Measurements from ENCODE around the gene ZBED2.

ZBED2 gene

GRCh38 chr3:111604119-111604518 lies 9.0 kb upstream of the ZBED2 start:
- no peak for DNase-seq

DNA sequence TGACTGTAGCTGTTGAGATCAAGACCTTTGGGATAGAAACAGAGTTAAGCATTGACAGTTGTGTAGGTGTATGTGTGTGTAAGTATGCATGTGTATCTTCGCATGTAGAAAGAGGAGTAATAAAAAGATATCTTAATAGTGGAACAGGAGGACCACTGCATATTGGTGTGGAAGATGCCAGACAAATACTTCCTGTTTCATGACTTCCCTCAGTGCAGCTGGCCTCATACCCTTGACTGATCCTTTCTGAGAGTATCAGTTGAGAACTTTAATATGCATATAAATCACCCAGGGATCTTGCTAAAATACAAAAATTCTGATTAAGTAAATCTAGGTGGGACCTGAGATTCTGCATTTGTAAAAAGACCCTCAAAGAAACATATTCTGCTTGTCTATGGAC lies 8.5 kb upstream of the ZBED2 start:
- DNase-seq: no peak

DNA sequence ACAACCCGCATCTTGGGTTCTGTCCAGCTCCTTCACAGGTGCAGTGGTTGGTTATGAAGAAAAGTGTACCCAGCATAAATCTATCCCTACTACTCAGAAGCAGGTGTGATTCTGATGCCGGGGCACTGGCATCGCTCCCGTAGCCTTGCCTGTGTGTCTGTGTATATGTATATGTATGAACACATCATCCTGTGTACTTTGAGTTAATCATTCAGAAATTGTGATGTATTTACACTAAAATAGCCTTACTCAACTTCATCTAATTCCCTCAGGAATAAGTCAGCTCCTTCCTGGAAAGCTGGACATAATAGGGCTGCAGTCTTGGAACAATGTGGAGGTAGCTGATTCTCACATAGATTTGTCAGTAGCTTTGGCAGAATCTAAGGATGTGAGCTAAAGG lies 6.7 kb upstream of the ZBED2 start:
- no peak for DNase-seq

GRCh38 chr3:111598552-111598951 lies 3.4 kb upstream of the ZBED2 start:
- DNase-seq: no peak

- DNase-seq: no peak
These were observed 3.0 kb upstream of the ZBED2 start for GRCh38 chr3:111598139-111598538.

GRCh38 chr3:111596328-111596727 lies 1.2 kb upstream of the ZBED2 start:
- DNase-seq: no peak

DNA sequence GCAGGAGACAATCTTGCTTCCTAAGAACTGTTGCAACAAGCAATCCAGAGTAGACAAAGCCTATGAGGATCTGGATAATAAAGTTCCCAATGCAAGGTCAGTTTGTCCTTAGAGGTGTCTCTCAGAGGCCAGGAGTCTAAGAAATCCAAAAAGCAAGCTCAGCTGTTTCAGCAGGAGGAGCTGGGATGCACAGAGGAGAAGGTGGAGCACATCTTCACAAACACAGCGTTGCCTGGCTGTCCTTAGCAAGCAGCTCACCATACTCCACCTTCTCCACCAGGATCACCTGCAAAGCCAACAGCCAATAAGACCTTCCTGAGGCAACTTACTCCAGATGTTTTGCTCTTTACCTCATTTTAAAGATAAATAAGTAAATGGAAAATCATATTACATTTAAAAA lies 365 bp downstream of the ZBED2 start:
- no peak for DNase-seq

DNA sequence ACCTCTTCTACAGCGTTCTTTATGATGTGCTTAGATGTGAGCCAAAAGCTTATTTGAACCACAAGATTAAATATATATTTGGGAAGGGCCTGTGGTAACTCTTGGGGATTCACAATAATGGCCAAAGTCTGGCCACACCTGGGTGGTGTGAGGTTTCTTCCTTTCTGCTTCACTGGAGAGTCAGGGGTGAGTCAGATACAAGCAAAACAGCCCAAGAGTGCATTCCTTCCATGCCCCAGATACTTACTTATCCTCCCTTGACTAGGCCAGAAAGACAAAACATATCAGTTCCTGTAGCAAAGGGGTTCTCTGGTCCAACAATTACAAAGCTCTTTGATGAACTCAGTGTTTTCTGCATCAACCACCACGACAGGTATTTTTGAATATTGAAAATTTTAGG lies 941 bp downstream of the ZBED2 start:
- DNase-seq: no peak

DNA sequence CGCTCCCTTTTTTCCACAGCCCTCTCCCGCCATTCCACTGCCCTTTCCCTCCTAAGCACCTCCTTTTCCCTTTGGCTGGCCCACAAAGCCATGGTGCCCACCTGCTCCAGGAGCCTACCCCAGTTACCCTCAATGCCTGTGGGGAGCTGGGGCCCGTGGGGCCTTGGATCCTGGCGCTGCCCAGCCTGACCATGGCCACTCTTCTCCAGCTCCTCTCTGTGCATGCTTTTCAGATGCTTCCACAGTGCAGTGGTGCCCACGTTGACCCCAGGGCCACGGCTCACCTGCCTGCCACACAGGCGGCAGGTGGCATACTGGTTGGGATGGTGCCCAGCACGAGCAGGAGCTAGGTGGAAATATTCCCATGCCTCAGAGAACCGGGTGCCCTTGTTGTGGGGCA lies 1.5 kb downstream of the ZBED2 start:
- DNase-seq: no peak

DNA sequence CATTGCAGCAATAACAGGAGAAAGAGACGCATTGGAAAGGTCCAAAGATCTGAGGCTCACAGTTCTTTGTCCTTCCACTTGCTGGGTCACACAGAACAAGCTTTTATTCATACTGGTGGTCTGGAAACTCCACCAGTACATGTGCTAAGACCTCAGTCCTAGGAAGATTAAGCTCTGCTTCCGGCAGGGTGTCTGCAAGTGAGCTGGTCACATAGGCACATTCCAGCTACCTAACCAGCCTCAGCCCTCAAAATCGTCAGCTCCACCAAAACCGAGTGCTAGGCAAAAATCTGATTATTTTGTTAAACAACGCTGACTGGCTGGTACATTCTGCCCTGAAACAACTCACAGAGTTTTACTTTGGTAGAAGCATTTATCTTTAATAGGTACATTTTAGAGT lies 2.2 kb downstream of the ZBED2 start:
- DNase-seq: no peak

GRCh38 chr3:111592143-111592542 lies 3.0 kb downstream of the ZBED2 start:
- no peak for DNase-seq

DNA sequence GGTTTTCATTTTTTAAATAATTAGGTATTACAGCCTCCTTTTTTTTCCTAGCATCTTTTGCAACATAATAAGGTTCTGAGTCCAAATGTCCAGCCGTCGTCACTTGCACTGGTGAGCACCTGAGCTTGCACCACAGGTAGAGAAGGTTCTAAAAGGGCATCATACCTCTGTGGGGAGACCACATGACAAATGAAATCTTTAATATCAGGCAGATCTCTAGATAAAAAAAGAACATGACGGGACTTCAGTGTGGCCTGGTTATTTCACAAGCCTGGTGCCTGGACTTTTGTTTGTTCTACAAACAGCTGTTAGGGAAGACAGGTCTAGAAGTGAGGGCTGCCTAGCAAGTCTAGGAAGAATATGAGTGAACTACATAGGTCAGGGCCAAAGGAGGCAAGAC lies 3.6 kb downstream of the ZBED2 start:
- no peak for DNase-seq

- no peak for DNase-seq
These were observed 5.0 kb downstream of the ZBED2 start for GRCh38 chr3:111590143-111590491.

DNA sequence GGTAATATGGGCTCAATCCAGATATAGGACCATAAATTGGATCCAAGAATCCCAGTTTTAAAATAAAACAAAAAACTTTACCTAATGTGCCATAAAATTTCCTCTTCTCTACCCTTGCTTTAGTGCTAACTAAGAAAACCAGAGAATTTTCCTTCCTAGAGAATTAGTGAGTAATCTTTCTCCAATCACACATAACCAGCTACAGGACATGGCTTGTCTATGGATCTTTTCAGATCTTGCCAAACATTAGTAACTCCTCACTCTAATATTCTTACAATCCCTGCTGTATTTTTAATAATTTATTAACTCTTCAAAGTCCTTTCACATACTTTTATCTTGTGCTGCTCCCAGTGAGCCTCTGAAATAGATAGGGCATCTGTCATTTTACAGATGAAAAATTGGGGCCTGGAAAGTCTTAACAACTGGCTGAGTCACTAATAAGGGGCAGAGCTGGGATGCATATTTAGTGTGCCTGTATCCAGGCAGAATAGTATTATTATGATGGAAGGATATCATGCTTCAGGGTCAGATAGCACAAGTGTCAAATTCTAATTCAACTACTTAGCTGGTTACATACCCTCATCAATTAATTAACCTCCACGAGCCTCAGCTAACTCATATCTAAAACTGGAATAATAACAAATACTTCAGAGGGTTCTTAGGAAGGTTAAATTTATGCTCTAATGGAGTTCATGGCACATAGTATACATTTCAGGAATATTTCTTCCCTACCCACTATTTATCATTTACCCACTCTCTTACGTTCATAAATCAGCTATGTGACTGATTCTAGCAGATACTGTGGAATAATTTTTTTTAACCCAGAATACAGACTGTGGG lies 5.6 kb downstream of the ZBED2 start:
- DNase-seq: no peak

GRCh38 chr3:111588527-111588926 lies 6.6 kb downstream of the ZBED2 start:
- DNase-seq: no peak

DNA sequence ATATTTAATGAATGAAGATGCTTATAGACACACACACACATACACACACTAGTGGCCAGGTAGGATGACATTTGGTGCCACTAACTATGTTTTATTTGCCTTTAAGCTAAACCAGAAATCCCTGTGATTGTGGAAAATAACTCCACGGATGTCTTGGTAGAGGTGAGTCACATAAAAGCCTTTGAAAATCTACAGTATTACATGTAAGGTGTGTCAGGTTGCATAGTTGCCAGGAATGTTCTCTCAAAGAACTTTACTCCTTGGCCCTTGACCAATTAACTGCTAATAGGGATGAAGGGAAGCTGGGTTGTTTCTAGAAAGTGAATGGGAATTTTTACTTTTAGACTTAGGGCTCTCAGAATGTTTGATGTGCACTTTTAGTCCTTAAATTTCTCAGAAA lies 9.9 kb downstream of the ZBED2 start:
- no peak for DNase-seq

- no peak for DNase-seq
These were observed 10.4 kb downstream of the ZBED2 start for GRCh38 chr3:111584744-111585143.

DNA sequence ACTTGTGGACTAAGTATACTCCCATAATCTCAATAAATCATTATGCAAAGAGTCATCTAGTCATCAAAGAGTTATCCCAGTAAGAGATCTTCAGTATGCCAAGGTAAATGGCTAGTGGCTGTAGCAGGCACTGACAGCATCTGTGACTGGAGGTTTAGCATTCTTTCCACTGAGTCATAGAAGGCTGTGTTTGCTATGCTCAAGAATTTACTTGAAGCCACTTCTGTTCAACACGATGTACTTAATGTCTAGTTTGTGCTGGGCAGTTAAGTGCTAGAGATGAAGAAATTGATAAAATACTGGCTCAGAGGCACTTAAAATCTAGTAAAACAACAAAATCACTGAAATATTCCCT lies 13.0 kb downstream of the ZBED2 start:
- DNase-seq: no peak

DNA sequence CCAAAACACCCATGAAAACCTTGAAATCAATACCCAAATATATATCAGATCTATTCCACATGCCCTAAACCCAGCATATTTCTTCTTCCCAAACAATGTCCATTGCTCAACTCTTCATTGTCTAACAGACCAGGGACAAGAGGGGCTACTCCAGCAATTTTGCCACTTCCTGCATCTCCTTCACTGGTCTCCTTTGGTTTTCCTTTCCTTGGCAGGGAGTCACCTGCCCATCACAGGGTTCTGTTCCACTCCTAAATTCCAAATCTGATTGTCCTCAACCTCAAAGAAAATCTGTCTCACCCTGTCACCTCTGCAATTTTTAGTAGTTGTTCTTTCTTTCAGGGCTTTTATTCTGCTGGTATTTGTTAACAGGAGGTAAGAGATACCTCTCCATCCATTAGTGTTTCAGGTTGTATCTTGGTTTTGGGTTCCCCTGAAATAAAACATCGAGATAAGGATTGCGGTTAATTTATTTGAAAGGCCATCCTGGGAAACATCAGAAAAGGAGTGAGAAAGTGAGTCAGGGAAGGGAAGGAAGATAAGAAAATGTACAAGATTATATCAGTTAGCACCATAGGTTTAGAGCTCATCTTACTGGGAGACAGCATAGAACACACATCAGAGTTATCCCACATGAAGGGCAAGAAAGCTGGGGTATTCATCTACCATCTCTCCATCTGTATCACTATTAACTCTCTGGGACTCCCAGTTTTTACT lies 13.6 kb downstream of the ZBED2 start:
- DNase-seq: no peak

- no peak for DNase-seq
These were observed 15.7 kb downstream of the ZBED2 start for GRCh38 chr3:111579495-111579894.

DNA sequence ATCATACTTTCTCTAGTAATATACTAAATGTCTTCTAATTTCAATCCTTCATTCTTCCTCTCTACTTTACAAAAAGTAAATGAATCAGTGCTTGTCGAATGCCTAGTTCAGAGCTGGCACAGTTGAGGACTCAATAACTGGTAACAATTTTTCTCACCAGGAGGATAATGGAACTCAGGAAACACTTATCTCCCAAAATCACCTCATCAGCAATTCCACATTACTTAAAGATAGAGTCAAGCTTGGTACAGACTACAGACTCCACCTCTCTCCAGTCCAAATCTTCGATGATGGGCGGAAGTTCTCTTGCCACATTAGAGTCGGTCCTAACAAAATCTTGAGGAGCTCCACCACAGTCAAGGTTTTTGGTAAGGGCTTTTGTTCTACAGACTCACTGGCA lies 16.3 kb downstream of the ZBED2 start:
- DNase-seq: no peak

DNA sequence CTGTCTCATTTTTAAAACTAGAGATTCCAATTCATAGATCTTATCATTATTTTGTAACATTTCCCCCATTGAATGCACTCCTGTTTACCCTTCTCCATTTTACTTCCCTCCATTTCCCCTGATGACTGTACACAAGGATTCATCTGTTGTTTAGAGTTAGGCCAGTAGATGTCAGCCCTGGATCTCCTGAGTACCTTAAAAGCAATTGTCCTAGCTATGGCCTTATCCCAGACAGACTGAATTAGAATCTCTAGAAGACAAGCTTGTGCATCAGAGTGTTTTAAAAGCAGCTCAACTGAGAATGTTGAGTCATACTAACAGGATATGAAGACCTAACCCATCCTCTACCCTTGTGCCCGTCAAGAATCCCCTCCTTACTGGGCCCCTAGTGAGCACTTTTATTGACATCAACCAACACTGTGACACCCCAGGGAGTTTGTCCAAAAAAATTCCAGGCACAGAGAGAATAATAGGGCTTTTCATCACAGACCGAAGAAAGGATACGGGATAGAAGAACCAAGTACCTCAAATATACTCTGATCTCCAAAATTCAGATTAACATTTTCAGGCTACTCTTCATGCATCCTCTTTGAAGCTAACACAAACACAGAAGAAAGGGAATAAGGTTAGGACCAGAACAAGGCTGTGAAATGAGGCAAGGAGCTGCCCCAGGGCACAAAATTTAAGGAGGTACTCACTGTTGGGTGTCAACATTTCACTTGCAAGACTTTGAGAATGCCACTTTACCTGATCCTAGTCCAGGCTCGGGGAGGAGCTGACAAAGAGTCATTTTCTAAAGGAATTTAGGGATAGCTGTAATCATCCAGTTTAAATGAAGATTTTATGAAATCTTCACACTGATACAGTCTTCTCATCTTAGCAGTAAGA lies 17.1 kb downstream of the ZBED2 start:
- DNase-seq: no peak

All from anterior cingulate cortex (tissue), 58 donors.